Measurements from ENCODE around the gene NKPD1.

Gene NKPD1

GRCh38 chr19:45117167-45117594, 43.6 kb downstream of the NKPD1 start:
- peak; percentile 14 for DNase-seq

DNA sequence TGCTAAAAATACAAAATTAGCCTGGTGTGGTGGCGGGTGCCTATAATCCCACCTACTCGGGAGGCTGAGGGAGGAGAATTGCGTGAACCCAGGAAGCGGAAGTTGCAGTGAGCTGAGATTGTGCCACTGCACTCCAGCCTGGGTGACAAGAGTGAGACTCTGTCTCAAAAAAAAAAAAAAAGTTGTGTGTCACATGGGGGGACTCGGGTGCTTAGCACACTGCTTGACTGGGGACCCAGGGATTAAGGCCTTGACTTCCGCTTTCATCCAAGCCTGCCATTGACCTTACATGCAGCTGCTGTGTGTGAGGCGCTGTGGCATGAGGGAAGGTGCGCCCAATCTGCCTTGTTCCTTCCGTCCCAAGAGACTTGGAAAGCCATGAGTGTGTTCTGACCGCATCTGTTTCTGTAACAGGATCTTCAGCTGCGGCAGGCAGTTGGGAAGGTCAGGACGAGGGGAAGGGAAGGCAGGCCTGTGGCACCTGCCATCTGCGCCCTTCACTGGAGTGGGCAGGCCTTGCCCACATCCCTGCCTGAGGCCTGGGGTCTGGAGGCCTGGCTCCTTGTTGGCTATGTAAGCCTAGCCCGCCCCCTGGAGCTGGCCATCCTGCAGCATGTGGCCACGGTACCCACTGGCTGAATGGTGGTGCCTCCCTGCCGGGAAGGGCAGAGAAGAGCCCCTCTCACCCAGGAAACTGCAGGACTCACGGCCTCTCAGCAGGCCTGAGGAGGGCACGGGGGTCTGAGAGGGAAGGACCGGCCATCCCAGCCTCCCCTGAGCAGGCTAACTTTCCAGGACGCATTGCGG, 44.8 kb downstream of the NKPD1 start:
- DNase-seq: no peak

DNA sequence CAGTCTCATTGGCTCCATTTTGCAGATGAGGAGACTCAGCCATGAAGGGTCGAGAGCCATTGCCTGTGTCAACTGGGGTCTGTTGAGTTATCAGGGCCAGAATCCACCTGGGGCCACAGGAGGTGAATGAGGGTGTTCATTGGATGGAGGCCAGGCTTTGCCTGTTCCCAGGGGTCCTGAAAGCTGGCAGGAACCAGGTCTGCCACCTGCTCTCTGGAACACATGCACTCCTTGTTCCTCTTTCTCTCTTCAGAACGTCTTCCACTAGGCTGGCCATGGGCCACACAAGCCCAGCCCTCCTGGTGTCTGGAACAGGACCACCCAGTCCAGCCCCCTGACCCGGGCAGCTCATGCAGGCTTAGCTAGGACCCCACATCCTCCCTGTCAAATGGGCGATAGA, 46.7 kb downstream of the NKPD1 start:
- peak; percentile 82 for DNase-seq

- peak; percentile 98 for DNase-seq
Observed at GRCh38 chr19:45113628-45114027, 47.2 kb downstream of the NKPD1 start.

DNA sequence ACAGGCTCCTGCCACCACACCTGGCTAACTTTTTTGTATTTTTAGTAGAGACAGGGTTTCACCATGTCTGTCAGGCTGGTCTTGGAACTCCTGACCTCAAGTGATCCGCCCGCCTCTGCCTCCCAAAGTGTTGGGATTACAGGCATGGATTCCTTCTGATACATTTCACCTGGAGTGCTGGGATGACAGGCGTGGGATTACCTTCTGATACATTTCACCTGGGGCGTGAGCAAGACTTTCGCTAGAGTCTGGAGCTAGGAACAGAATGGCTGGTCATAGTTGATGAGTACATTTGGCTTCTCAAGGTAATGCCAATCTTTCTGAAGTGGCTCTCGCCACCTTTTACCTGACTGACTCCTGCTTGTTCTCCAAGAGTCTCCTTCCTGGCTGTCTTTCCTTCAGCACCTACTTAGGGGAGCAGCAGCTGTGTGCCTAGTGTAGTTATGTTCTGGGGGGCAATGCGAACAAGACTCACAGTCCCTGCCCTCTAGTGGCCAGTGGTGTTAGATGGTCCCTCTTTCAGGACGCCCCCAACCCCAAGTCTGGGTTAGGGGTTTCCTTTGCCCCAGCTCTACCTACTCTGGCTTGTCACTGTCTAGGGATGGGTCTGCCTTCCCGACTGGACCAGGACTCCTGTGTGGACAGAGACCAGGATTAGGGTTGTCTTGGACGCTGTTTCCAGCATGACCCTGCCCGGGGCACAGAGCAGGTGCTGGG, 48.5 kb downstream of the NKPD1 start:
- no peak for DNase-seq

All from NCI-H146 (cell line).